ENCODE data around the gene ZC3H6.

ZC3H6 gene

GRCh38 chr2:112305132-112305531 lies 29.7 kb downstream of the ZC3H6 start:
- no peak for DNase-seq (ENCODE audit: low read depth)
- no peak overlapping the region for H3K4me3 ChIP-seq (ENCODE audit: low read length)
- TF ChIP-seq, protein P1, sequence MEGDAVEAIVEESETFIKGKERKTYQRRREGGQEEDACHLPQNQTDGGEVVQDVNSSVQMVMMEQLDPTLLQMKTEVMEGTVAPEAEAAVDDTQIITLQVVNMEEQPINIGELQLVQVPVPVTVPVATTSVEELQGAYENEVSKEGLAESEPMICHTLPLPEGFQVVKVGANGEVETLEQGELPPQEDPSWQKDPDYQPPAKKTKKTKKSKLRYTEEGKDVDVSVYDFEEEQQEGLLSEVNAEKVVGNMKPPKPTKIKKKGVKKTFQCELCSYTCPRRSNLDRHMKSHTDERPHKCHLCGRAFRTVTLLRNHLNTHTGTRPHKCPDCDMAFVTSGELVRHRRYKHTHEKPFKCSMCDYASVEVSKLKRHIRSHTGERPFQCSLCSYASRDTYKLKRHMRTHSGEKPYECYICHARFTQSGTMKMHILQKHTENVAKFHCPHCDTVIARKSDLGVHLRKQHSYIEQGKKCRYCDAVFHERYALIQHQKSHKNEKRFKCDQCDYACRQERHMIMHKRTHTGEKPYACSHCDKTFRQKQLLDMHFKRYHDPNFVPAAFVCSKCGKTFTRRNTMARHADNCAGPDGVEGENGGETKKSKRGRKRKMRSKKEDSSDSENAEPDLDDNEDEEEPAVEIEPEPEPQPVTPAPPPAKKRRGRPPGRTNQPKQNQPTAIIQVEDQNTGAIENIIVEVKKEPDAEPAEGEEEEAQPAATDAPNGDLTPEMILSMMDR (conservative IDR thresholded peaks at IDR 0.05; ENCODE audit: low read depth, low read length) = no peak

GRCh38 chr2:112310906-112311305 lies 35.5 kb downstream of the ZC3H6 start:
- DNase-seq (ENCODE audit: low read depth) = no peak
- H3K4me3 ChIP-seq (ENCODE audit: low read length) = no peak overlapping the region
- TF ChIP-seq, protein P1 (conservative IDR thresholded peaks at IDR 0.05; ENCODE audit: low read depth, low read length) = no peak

- no peak for DNase-seq (ENCODE audit: low read depth)
- no peak overlapping the region for H3K4me3 ChIP-seq (ENCODE audit: low read length)
- TF ChIP-seq, protein P1 (conservative IDR thresholded peaks at IDR 0.05; ENCODE audit: low read depth, low read length) = no peak
Measured at GRCh38 chr2:112311932-112312331, 36.5 kb downstream of the ZC3H6 start.

- no peak for DNase-seq (ENCODE audit: low read depth)
- H3K4me3 ChIP-seq (ENCODE audit: low read length) = no peak overlapping the region
- TF ChIP-seq, protein P1 (conservative IDR thresholded peaks at IDR 0.05; ENCODE audit: low read depth, low read length) = no peak
Measured at GRCh38 chr2:112312821-112313220, 37.4 kb downstream of the ZC3H6 start.

- no peak overlapping the region for H3K4me3 ChIP-seq (ENCODE audit: low read length)
- no peak for DNase-seq (ENCODE audit: low read depth)
- TF ChIP-seq, protein P1 (conservative IDR thresholded peaks at IDR 0.05; ENCODE audit: low read depth, low read length) = no peak
Measured at GRCh38 chr2:112314856-112315255, 39.5 kb downstream of the ZC3H6 start.

DNA sequence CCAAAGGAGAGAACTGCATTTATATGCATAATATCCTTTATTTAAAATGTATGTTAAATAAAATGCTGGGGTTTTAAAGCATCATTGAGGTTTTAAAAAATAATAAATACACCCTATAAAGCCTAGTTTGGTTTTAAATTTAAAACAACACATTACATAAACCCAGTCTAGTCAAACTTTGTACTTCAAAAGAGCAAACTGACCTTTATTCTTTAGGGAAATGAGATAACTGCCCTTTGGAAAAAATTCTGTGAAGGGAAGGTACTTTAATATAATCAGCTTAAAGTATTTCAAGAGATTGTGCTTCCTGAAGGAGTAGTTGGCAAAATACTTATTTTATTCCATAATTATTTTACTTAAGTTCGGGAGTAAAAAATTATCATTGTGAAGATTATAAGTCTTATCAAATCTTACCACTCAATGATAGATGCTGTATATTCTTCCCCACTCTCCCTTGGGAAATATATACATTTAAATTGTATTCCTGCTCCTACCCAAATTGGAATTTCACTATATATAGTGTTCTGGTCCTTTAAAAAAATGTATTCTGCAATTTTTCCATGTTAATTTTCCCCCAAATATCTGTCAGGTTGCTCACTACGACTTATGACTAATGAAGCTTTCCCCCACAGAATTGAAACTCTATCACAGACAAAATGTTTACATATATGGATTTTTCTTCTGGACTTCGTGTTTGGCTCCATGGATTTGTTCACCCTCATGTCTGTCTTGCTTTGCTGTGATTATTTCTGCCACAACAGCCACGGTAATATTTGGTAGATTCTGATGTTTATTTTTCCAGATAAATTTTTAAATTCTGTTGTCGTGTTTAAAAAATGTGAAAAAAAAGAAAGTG lies 42.1 kb downstream of the ZC3H6 start:
- DNase-seq (ENCODE audit: low read depth) = no peak
- no peak overlapping the region for H3K4me3 ChIP-seq (ENCODE audit: low read length)
- TF ChIP-seq, protein P1 (conservative IDR thresholded peaks at IDR 0.05; ENCODE audit: low read depth, low read length) = no peak

GRCh38 chr2:112318515-112318914 lies 43.1 kb downstream of the ZC3H6 start:
- no peak for DNase-seq (ENCODE audit: low read depth)
- H3K4me3 ChIP-seq (ENCODE audit: low read length) = no peak overlapping the region
- TF ChIP-seq, protein P1 (conservative IDR thresholded peaks at IDR 0.05; ENCODE audit: low read depth, low read length) = no peak
